Osteocyte (in vitro differentiated cells): Measurements from ENCODE around the gene KRT6B. TPM values are rescaled to one million over a fixed set of nuclear protein-coding genes. Genes with fewer than 3 reads are reported as not detected.

Experiments
- DNase-seq: peaks from one replicate; pipeline ENCODE4 v3.0.0; 2021; ENCODE audit warnings: mixed read lengths; ENCODE audit not compliant: unreplicated experiment; ENCODE audit errors: extremely low spot score
- H3K27ac Mint-ChIP-seq: one replicate; pipeline ENCODE4 v1.8.0; 2021; ENCODE audit warnings: mild to moderate bottlenecking, mixed read lengths; ENCODE audit not compliant: unreplicated experiment
- H3K27me3 Mint-ChIP-seq: one replicate; pipeline ENCODE4 v1.8.0; 2021; ENCODE audit warnings: mixed read lengths; ENCODE audit not compliant: unreplicated experiment
- H3K36me3 Mint-ChIP-seq: one replicate; pipeline ENCODE4 v1.8.0; 2021; ENCODE audit warnings: mixed read lengths; ENCODE audit not compliant: unreplicated experiment
- H3K4me1 Mint-ChIP-seq: one replicate; pipeline ENCODE4 v1.8.0; 2021; ENCODE audit warnings: mixed read lengths; ENCODE audit not compliant: unreplicated experiment
- H3K4me3 Mint-ChIP-seq: one replicate; pipeline ENCODE4 v1.8.0; 2021; ENCODE audit warnings: mild to moderate bottlenecking, moderate library complexity, mixed read lengths; ENCODE audit not compliant: unreplicated experiment
- H3K9me3 Mint-ChIP-seq: one replicate; pipeline ENCODE4 v1.8.0; 2021; ENCODE audit warnings: mixed read lengths; ENCODE audit not compliant: unreplicated experiment
- total RNA-seq: library from RNA; stranded (reverse); gene quantifications from 2 replicates; pipeline ENCODE4 v1.2.1, GENCODE V29; 2021
- TF ChIP-seq, protein P1 (sequence below): fragments of 200-600 bp; sonication (generic); IDR thresholded peaks from 2 replicates; pipeline ENCODE4 v1.5.0; 2021; ENCODE audit warnings: antibody characterized with exemption, mild to moderate bottlenecking, moderate library complexity

KRT6B gene
- total RNA-seq, 1 donor from 2014 or later, result not detected

DNA sequence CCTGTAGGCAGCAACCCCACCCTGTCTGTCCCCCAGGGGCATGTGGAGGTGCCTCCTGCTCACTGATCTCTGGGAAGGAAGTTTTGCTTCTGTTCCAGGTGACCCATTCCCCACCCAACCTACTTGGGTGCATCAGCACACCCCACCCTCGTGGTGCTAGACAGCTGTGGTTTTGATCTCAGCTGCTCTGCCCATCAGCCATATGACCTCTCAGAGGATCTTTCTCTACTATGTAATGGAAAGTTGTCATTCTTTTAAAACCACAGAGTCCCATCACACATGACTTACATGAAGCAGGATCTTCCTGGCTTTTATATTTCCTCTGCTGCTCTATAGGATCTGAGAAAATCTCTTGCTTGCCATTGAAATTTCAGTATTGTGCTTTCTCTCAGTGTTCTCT is 32.3 kb downstream of the KRT6B start:
- TF ChIP-seq, protein P1, sequence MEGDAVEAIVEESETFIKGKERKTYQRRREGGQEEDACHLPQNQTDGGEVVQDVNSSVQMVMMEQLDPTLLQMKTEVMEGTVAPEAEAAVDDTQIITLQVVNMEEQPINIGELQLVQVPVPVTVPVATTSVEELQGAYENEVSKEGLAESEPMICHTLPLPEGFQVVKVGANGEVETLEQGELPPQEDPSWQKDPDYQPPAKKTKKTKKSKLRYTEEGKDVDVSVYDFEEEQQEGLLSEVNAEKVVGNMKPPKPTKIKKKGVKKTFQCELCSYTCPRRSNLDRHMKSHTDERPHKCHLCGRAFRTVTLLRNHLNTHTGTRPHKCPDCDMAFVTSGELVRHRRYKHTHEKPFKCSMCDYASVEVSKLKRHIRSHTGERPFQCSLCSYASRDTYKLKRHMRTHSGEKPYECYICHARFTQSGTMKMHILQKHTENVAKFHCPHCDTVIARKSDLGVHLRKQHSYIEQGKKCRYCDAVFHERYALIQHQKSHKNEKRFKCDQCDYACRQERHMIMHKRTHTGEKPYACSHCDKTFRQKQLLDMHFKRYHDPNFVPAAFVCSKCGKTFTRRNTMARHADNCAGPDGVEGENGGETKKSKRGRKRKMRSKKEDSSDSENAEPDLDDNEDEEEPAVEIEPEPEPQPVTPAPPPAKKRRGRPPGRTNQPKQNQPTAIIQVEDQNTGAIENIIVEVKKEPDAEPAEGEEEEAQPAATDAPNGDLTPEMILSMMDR, result no peak
- H3K27ac Mint-ChIP-seq, result no peak overlapping the region
- no peak for DNase-seq

DNA sequence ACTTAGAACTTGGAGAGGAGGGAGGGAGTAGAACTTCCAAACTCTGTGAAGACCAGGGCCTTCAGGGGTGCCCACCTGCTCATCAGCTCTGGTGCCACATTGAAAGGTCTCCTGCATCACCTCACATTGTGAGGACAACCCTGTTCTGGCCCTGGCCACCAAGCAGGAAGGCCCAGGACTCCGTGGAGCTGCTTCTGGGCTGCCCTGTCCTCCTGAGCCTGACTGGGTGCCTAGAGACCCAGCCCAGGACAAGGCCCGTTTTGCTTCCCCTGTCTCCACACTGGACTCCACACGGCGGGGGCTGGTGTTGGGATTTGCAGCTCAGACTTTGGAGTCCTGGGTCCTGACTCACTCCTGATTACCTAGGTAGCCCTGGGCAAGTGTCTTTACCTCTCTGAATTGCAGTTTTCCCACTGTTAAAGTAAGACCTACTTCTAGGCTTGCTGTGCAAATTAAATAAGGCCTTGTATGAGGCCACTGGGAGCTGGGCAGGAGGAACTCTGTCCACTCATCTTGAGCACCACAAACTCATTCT is 33.3 kb downstream of the KRT6B start:
- TF ChIP-seq, protein P1, result no peak

More for the DNA sequence above, 32.3 kb downstream of the KRT6B start:
- no peaks in the 10 kb centered on the region for H3K36me3 Mint-ChIP-seq
- no peak overlapping the region for H3K4me3 Mint-ChIP-seq
- H3K4me1 Mint-ChIP-seq, result peaks cover 11% of the 10 kb centered on the region
- H3K9me3 Mint-ChIP-seq, result no peaks in the 10 kb centered on the region
- peaks cover 42% of the 10 kb centered on the region for H3K27me3 Mint-ChIP-seq

DNA sequence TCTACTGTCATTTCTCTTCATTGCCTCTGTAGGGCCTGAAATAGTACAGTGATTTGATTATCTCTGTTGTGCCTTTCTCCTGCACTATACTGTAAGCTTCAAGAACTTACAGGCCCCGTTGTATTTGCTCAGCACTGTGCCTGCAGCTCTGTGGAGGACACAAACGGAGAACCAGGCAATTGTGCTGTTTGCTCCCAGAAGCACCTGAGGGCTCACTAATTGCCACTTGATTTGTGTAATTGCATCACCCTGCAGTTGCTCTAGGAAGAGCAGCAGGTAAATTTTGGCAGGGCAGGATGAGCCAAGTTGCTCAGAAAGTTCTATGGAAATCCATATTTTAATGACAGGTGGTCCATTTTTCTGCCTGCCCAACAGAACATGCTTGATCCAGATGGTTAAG is 34.2 kb downstream of the KRT6B start:
- H3K4me1 Mint-ChIP-seq, result peaks cover 11% of the 10 kb centered on the region
- TF ChIP-seq, protein P1, result no peak
- peaks cover 33% of the 10 kb centered on the region for H3K27me3 Mint-ChIP-seq
- H3K36me3 Mint-ChIP-seq, result no peaks in the 10 kb centered on the region
- no peak overlapping the region for H3K27ac Mint-ChIP-seq
- H3K4me3 Mint-ChIP-seq, result no peak overlapping the region
- DNase-seq, result no peak
- H3K9me3 Mint-ChIP-seq, result no peaks in the 10 kb centered on the region

More for the DNA sequence above, 33.3 kb downstream of the KRT6B start:
- peaks cover 11% of the 10 kb centered on the region for H3K4me1 Mint-ChIP-seq
- H3K27ac Mint-ChIP-seq, result no peak overlapping the region
- no peak overlapping the region for H3K4me3 Mint-ChIP-seq
- no peaks in the 10 kb centered on the region for H3K9me3 Mint-ChIP-seq
- DNase-seq, result no peak
- peaks cover 40% of the 10 kb centered on the region for H3K27me3 Mint-ChIP-seq
- H3K36me3 Mint-ChIP-seq, result no peaks in the 10 kb centered on the region

DNA sequence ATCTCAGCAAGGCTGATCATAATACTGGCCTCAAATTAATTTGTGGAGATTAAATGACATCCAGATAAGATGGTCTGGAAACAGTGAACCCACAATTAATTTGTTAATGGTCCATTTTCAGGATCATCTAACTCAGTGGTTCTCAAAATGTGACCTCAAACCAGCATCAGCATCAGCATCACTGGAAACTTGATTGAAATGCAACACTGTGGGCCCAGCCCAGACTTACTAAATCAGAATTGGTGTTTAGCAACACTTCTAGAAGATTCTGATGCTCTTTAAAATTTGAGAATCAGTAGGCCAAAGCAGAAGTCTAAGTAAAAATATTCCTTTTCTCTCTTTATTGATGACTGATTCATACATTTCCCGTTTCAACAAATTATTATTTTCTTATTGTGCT is 35.2 kb downstream of the KRT6B start:
- no peak overlapping the region for H3K4me3 Mint-ChIP-seq
- peaks cover 24% of the 10 kb centered on the region for H3K27me3 Mint-ChIP-seq
- no peak overlapping the region for H3K27ac Mint-ChIP-seq
- peaks cover 11% of the 10 kb centered on the region for H3K4me1 Mint-ChIP-seq
- DNase-seq, result no peak
- no peaks in the 10 kb centered on the region for H3K36me3 Mint-ChIP-seq
- H3K9me3 Mint-ChIP-seq, result no peaks in the 10 kb centered on the region
- TF ChIP-seq, protein P1, result no peak

DNA sequence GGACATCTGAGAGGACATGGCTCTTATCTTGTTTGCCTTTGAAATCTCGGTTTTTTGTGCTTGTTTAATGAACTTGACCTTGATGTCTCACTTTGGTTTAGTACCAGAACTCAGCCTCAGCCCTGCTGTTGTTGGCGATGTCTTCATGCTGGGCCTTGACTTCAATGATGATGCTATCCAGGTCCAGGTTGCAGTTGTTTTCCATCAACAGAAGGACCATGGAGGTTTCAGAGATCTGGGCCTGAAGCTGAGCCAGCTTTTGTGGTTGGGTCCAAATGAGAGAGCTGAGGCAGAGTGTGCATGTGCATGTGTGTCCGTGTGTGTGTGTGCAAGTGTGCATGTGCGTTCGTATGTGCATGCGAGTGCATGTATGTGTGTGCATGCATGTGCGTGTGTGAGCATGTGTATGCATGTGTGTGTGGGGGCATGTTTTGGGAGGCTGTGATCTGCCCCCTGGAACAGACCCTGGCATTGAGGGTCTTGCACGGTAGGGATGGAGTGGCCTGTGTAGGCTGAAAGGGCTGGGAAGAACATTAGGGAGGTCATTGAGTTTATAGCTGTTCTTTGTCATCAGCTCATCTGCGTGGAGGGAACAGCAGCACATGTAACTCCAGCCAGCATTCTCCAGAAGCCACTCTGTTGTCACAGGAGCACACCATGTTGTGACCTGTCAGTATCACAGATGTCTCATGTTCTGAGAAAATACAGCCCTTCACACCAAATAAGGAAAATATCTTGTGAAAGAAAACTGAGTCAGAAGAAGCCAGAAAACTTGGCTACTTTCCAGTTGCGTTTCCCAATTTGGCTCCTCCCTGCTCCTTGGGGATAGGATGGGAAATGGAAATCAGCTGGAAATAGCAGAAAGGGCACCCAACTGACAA is 35.8 kb downstream of the KRT6B start:
- H3K36me3 Mint-ChIP-seq, result no peaks in the 10 kb centered on the region
- peaks cover 11% of the 10 kb centered on the region for H3K4me1 Mint-ChIP-seq
- H3K4me3 Mint-ChIP-seq, result no peak overlapping the region
- H3K9me3 Mint-ChIP-seq, result no peaks in the 10 kb centered on the region
- H3K27ac Mint-ChIP-seq, result no peak overlapping the region
- DNase-seq, result no peak
- peaks cover 17% of the 10 kb centered on the region for H3K27me3 Mint-ChIP-seq
- TF ChIP-seq, protein P1, result no peak
